ENCODE measurements around the gene LRFN2.

The LRFN2 gene

GRCh38 chr6:40471243-40471642 is 115.9 kb downstream of the LRFN2 start:
- FAIRE-seq: no peak

- FAIRE-seq: no peak
Measured at GRCh38 chr6:40469323-40469722, 117.8 kb downstream of the LRFN2 start.

- no peak for FAIRE-seq
Measured at GRCh38 chr6:40466986-40467539, 120.1 kb downstream of the LRFN2 start.

GRCh38 chr6:40461643-40462042 is 125.5 kb downstream of the LRFN2 start:
- no peak for FAIRE-seq

GRCh38 chr6:40460380-40460779 is 126.8 kb downstream of the LRFN2 start:
- no peak for FAIRE-seq

GRCh38 chr6:40457261-40457660 is 129.9 kb downstream of the LRFN2 start:
- no peak for FAIRE-seq

- FAIRE-seq: no peak
Measured at GRCh38 chr6:40456390-40457013, 130.7 kb downstream of the LRFN2 start.

- no peak for FAIRE-seq
Measured at GRCh38 chr6:40455686-40456389, 131.3 kb downstream of the LRFN2 start.

- no peak for FAIRE-seq
Measured at GRCh38 chr6:40450483-40450882, 136.7 kb downstream of the LRFN2 start.

GRCh38 chr6:40444811-40445210 is 142.4 kb downstream of the LRFN2 start:
- FAIRE-seq: no peak

GRCh38 chr6:40444312-40444711 is 142.9 kb downstream of the LRFN2 start:
- FAIRE-seq: no peak

GRCh38 chr6:40443842-40444241 is 143.3 kb downstream of the LRFN2 start:
- no peak for FAIRE-seq

- no peak for FAIRE-seq
Measured at GRCh38 chr6:40442591-40442990, 144.6 kb downstream of the LRFN2 start.

- FAIRE-seq: no peak
Measured at GRCh38 chr6:40441150-40441549, 146.0 kb downstream of the LRFN2 start.

GRCh38 chr6:40440053-40440452 is 147.1 kb downstream of the LRFN2 start:
- FAIRE-seq: no peak

GRCh38 chr6:40439026-40439800 is 148.0 kb downstream of the LRFN2 start:
- no peak for FAIRE-seq

- FAIRE-seq: no peak
Measured at GRCh38 chr6:40438246-40438887, 148.8 kb downstream of the LRFN2 start.

GRCh38 chr6:40437631-40438030 is 149.5 kb downstream of the LRFN2 start:
- FAIRE-seq: no peak

GRCh38 chr6:40436685-40437604 is 150.2 kb downstream of the LRFN2 start:
- FAIRE-seq: no peak

- no peak for FAIRE-seq
Measured at GRCh38 chr6:40432982-40433381, 154.2 kb downstream of the LRFN2 start.

- FAIRE-seq: no peak
Measured at GRCh38 chr6:40431706-40432105, 155.5 kb downstream of the LRFN2 start.

GRCh38 chr6:40427196-40427595 is 160.0 kb downstream of the LRFN2 start:
- FAIRE-seq: no peak
